Epithelial cell of proximal tubule (primary cell): ENCODE results near the gene ANP32E. TPM values are rescaled to one million over a fixed set of nuclear protein-coding genes. Genes with fewer than 3 reads are reported as not detected.

ENCODE experiments used
- DNase-seq: peaks from one replicate; pipeline ENCODE4 v3.0.0-alpha.2; 2011; ENCODE audit warnings: low read depth
- H3K4me3 ChIP-seq: 2 replicates; pipeline ENCODE4 v1.5.1; 2011; ENCODE audit warnings: low read depth, mild to moderate bottlenecking, low read length
- total RNA-seq: library from RNA; depleted of rRNA; stranded (reverse); fragments of >200 nt; gene quantifications from 2 replicates; pipeline ENCODE4 v1.2.3, GENCODE V29; 2015
- TF ChIP-seq, protein P1 (sequence below): conservative IDR thresholded peaks from 2 replicates; pipeline ENCODE4 v1.5.1; 2012; ENCODE audit warnings: low read depth, mild to moderate bottlenecking, low read length

ANP32E gene
- total RNA-seq, 1 donor from 2014 or later: 42.2 TPM

- TF ChIP-seq, protein P1, sequence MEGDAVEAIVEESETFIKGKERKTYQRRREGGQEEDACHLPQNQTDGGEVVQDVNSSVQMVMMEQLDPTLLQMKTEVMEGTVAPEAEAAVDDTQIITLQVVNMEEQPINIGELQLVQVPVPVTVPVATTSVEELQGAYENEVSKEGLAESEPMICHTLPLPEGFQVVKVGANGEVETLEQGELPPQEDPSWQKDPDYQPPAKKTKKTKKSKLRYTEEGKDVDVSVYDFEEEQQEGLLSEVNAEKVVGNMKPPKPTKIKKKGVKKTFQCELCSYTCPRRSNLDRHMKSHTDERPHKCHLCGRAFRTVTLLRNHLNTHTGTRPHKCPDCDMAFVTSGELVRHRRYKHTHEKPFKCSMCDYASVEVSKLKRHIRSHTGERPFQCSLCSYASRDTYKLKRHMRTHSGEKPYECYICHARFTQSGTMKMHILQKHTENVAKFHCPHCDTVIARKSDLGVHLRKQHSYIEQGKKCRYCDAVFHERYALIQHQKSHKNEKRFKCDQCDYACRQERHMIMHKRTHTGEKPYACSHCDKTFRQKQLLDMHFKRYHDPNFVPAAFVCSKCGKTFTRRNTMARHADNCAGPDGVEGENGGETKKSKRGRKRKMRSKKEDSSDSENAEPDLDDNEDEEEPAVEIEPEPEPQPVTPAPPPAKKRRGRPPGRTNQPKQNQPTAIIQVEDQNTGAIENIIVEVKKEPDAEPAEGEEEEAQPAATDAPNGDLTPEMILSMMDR: no peak
- H3K4me3 ChIP-seq: no peak overlapping the region
- DNase-seq: no peak
These were observed 37.4 kb upstream of the ANP32E start for GRCh38 chr1:150273311-150273710.

GRCh38 chr1:150271291-150271959 is 35.5 kb upstream of the ANP32E start:
- no peak overlapping the region for H3K4me3 ChIP-seq
- TF ChIP-seq, protein P1: no peak
- DNase-seq: peak; percentile 40

DNA sequence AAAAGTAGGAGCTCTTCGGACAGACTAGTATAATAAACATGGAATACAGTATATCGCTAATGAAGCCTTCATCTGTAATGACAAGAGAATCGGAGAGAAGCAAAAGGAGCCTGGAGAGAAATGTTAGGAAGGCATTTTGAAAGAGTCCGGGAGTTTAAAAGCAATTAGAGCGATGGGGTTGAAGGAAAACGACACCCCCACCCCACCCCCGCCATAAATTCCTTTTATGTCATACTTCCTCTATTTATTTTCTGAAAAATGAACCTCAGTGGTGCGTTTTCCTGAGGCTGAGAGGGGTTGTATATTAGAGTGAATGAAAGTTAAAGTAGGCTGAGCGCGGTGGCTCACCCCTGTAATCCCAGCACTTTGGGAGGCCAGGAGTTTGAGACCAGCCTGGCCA is 33.5 kb upstream of the ANP32E start:
- no peak for DNase-seq
- TF ChIP-seq, protein P1: no peak
- peak overlapping the region; percentile 89 for H3K4me3 ChIP-seq

DNA sequence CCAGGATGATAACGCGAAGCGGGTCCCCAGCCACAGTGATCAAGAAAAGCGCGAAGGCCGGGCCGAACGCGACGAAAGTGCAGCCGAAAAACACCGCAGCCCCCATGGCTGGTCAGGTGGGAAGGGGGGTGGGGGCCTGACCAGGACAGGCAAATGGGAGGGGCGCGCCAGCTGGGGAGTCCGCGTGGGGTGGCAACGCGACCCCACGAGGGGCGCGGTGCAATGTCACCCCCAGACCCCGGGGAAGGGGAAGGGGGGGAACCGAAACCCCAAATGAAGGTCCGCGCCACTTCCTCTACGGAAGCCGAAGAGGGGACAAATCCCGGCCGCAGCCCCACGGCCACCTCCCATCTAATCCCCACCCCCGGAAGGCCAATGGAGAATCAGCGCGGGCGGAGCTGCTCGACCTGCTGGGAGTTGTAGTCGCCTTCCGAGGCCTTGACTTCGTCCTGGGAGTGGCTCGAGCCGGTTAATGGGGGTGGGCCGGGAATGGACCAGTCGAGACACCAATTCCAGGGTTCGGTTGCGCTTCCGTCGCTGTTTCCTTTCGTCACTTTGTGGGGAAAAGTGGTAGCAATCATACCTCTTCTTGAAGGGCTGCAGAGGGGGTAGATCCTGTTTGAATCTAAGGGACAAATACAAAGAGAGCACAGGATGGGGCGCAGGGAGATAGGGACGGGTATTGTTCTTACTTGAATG is 32.9 kb upstream of the ANP32E start, which contains the start of gene APH1A:
APH1A (minus strand) TSS at position 312 of the 699 bp plus-strand sequence; CDS start at position 106, 206 bp downstream.
- TF ChIP-seq, protein P1: no peak
- peak; percentile 66 for DNase-seq
- peak within 1 kb of the TSS; percentile 89 for H3K4me3 ChIP-seq

DNA sequence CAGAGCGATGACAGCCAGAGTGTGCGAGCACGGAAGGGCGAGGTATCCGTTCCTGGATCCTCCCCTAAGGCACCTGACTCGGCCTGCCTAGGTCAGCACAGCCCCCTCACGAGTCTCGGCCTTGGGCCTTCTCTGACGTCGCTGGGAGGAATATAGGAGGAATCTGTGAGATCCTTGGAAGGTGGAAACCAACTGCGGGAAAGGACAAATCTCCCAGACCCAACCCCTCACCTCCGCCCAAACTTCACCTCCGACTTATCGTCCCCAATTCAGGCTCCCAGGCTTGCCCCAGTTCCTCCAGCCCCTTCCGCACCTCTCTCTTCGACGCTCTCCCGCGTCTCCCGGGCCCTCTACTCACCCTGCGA is 32.4 kb upstream of the ANP32E start:
- peak overlapping the region; percentile 89 for H3K4me3 ChIP-seq
- TF ChIP-seq, protein P1: no peak
- no peak for DNase-seq

- peak overlapping the region; percentile 89 for H3K4me3 ChIP-seq
- no peak for DNase-seq
- TF ChIP-seq, protein P1: no peak
These were observed 32.0 kb upstream of the ANP32E start for GRCh38 chr1:150267896-150268295.

GRCh38 chr1:150263549-150263948 is 27.6 kb upstream of the ANP32E start:
- H3K4me3 ChIP-seq: no peak overlapping the region
- TF ChIP-seq, protein P1: no peak
- DNase-seq: no peak
